Endothelial cell (in vitro differentiated cells): ENCODE data around the gene PHOX2A. TPM values are rescaled to one million over a fixed set of nuclear protein-coding genes. Genes with fewer than 3 reads are reported as not detected.

ENCODE experiments used
- DNase-seq: peaks from one replicate; pipeline ENCODE4 v3.0.0; 2021; ENCODE audit warnings: low spot score
- H3K27ac Mint-ChIP-seq: one replicate; pipeline ENCODE4 v1.8.0; 2021; ENCODE audit warnings: mixed read lengths, inconsistent platforms; ENCODE audit not compliant: unreplicated experiment
- H3K27me3 Mint-ChIP-seq: one replicate; pipeline ENCODE4 v1.8.0; 2021; ENCODE audit warnings: mild to moderate bottlenecking, moderate library complexity, mixed read lengths, inconsistent platforms; ENCODE audit not compliant: unreplicated experiment
- H3K36me3 Mint-ChIP-seq: one replicate; pipeline ENCODE4 v1.8.0; 2021; ENCODE audit warnings: mild to moderate bottlenecking, low read depth, mixed read lengths, inconsistent platforms; ENCODE audit not compliant: unreplicated experiment
- H3K4me1 Mint-ChIP-seq: one replicate; pipeline ENCODE4 v1.8.0; 2021; ENCODE audit warnings: mild to moderate bottlenecking, mixed read lengths, inconsistent platforms; ENCODE audit not compliant: unreplicated experiment
- H3K4me3 Mint-ChIP-seq: one replicate; pipeline ENCODE4 v1.8.0; 2021; ENCODE audit warnings: mild to moderate bottlenecking, mixed read lengths, inconsistent platforms; ENCODE audit not compliant: unreplicated experiment
- H3K9me3 Mint-ChIP-seq: one replicate; pipeline ENCODE4 v1.8.0; 2021; ENCODE audit warnings: mixed read lengths, inconsistent platforms; ENCODE audit not compliant: unreplicated experiment
- total RNA-seq: library from RNA; stranded (reverse); fragmentation: NEBNext Ultra II Directional; extraction: Animal tissue kit (Norgen Biotek cat#: 25700); gene quantifications from one replicate; pipeline ENCODE4 v1.2.1, GENCODE V29; 2021; ENCODE audit not compliant: unreplicated experiment
- TF ChIP-seq, protein P1 (sequence below): fragments of 200-600 bp; sonication (generic); IDR thresholded peaks from one replicate; pipeline ENCODE4 v1.5.0; 2021; ENCODE audit warnings: antibody characterized with exemption; ENCODE audit not compliant: unreplicated experiment

Gene PHOX2A
- total RNA-seq, 1 donor from 2014 or later = not detected

DNA sequence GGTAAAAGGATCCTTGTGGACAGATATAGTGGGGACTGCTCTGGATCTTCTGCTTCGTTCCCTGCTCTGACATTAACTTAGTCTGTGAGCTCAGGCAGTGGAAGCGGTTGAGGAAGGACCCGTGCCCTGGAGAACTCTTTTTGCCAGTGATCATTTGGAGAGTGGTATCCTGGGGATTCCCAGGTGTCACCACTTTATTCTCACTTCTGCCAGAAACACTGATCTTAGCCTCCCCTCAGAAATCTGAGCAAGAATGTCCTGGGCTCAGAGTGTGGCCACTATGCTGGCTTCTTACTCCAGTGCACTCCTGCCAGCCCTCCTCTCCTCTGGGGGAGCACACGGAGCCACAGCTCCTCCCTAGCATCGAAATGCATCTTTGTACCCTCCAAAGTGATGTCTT, 7.6 kb upstream of the PHOX2A start:
- no peak for DNase-seq
- H3K4me3 Mint-ChIP-seq = no peak overlapping the region
- TF ChIP-seq, protein P1, sequence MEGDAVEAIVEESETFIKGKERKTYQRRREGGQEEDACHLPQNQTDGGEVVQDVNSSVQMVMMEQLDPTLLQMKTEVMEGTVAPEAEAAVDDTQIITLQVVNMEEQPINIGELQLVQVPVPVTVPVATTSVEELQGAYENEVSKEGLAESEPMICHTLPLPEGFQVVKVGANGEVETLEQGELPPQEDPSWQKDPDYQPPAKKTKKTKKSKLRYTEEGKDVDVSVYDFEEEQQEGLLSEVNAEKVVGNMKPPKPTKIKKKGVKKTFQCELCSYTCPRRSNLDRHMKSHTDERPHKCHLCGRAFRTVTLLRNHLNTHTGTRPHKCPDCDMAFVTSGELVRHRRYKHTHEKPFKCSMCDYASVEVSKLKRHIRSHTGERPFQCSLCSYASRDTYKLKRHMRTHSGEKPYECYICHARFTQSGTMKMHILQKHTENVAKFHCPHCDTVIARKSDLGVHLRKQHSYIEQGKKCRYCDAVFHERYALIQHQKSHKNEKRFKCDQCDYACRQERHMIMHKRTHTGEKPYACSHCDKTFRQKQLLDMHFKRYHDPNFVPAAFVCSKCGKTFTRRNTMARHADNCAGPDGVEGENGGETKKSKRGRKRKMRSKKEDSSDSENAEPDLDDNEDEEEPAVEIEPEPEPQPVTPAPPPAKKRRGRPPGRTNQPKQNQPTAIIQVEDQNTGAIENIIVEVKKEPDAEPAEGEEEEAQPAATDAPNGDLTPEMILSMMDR = no peak
- H3K4me1 Mint-ChIP-seq = peaks cover 10% of the 10 kb centered on the region
- no peaks in the 10 kb centered on the region for H3K9me3 Mint-ChIP-seq
- peaks cover 8% of the 10 kb centered on the region for H3K27me3 Mint-ChIP-seq
- H3K27ac Mint-ChIP-seq = no peak overlapping the region
- H3K36me3 Mint-ChIP-seq = peaks cover 2% of the 10 kb centered on the region

- H3K4me1 Mint-ChIP-seq = peaks cover 10% of the 10 kb centered on the region
- no peak overlapping the region for H3K27ac Mint-ChIP-seq
- no peaks in the 10 kb centered on the region for H3K9me3 Mint-ChIP-seq
- TF ChIP-seq, protein P1 = no peak
- H3K36me3 Mint-ChIP-seq = peaks cover 2% of the 10 kb centered on the region
- no peak for DNase-seq
- H3K4me3 Mint-ChIP-seq = no peak overlapping the region
- peaks cover 8% of the 10 kb centered on the region for H3K27me3 Mint-ChIP-seq
Measured at GRCh38 chr11:72250661-72251464, 6.9 kb upstream of the PHOX2A start.

DNA sequence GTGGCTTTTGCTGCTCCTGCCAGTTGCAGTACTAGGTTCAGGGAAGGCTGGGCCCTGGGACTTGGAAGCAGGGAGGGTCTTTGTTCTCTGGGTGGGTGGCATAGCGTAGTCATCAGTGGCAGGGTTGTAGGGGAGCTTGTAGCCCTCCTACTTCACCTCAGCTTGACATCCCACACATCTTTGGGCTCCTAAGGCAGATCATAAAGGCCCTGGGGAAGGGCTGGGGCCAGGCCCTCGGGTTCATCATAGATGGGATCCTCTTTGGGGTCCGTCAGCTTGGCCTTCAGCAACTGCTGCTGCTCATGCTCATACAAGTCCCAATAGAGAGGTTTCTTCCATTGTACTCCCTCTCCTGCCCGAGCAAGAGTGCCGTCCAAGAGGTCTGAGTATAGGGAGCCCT, 6.0 kb upstream of the PHOX2A start:
- Mint-ChIP-seq H3K9me3 (no peaks in the 10 kb centered on the region), H3K27ac (no peak overlapping the region), H3K36me3 (peaks cover 2% of the 10 kb centered on the region), H3K27me3 (peaks cover 5% of the 10 kb centered on the region), H3K4me1 (peaks cover 6% of the 10 kb centered on the region), H3K4me3 (no peak overlapping the region)
- TF ChIP-seq, protein P1 = no peak
- no peak for DNase-seq

DNA sequence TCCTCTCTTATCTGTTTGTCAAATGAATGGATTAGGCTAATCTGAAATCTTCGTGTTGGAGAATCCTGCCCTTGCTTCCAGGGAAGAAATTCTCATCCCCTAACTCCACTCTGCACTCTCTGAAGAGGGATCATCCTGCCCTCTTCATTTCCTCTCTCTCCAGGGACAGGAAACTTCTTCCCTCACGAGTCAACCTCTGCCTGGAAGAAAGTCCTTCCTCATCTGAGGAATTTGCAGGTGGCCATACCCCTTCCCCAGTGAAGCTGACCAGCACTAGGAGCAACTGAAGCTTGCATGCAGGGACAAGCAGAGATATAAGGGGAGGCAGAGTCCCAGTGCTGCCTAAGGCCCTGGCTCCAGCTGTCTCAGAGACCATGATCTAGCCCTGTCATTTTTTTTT, 3.6 kb upstream of the PHOX2A start:
- DNase-seq = no peak
- Mint-ChIP-seq H3K27ac (no peak overlapping the region), H3K27me3 (peaks cover 14% of the 10 kb centered on the region), H3K9me3 (no peaks in the 10 kb centered on the region), H3K4me3 (no peak overlapping the region), H3K4me1 (peaks cover 9% of the 10 kb centered on the region), H3K36me3 (peaks cover 3% of the 10 kb centered on the region)
- TF ChIP-seq, protein P1 = no peak

- Mint-ChIP-seq H3K27me3 (peaks cover 21% of the 10 kb centered on the region), H3K4me1 (peaks cover 15% of the 10 kb centered on the region), H3K4me3 (no peak overlapping the region), H3K36me3 (peaks cover 3% of the 10 kb centered on the region), H3K9me3 (no peaks in the 10 kb centered on the region), H3K27ac (no peak overlapping the region)
- no peak for DNase-seq
- TF ChIP-seq, protein P1 = no peak
Measured at GRCh38 chr11:72245263-72245816, 1.4 kb upstream of the PHOX2A start.
